Activated CD4-positive, alpha-beta T cell treated with anti-CD3 and anti-CD28 coated beads for 36 hours (primary cell): Measurements from ENCODE around the gene PIGO. TPM values are rescaled to one million over a fixed set of nuclear protein-coding genes. Genes with fewer than 3 reads are reported as not detected.
A peak's percentile ranks its signal among the peaks of the same experiment; 100 is the strongest.

Experiments used
- ATAC-seq: fragments of 200-7000 bp; cut with Tn5 transposase; one replicate; pipeline ENCODE4 v1.10.0; 2021; ENCODE audit warnings: mild to moderate bottlenecking, moderate library complexity
- CTCF ChIA-PET: fragments of 350-600 bp; sonication (Branson Sonifier 250); formaldehyde crosslinking; loops from one replicate; lab custom pipeline; 2021; ENCODE audit warnings: antibody characterized with exemption; lab: Charles Lee
- POLR2A ChIA-PET: fragments of 350-600 bp; sonication (Branson Sonifier 250); formaldehyde crosslinking; loops from one replicate; lab custom pipeline; 2021; ENCODE audit warnings: antibody characterized with exemption, inconsistent platforms; lab: Charles Lee
- DNase-seq: peaks from one replicate; pipeline ENCODE4 v3.0.0-alpha.2; 2020
- H3K27ac Mint-ChIP-seq: one replicate; pipeline ENCODE4 v1.8.0; 2021; ENCODE audit warnings: mixed read lengths
- H3K27me3 Mint-ChIP-seq: one replicate; pipeline ENCODE4 v1.8.0; 2021; ENCODE audit warnings: mixed read lengths
- H3K36me3 Mint-ChIP-seq: one replicate; pipeline ENCODE4 v1.8.0; 2021; ENCODE audit warnings: low read depth, mixed read lengths
- H3K4me1 Mint-ChIP-seq: one replicate; pipeline ENCODE4 v1.8.0; 2021; ENCODE audit warnings: mixed read lengths
- H3K4me3 Mint-ChIP-seq: one replicate; pipeline ENCODE4 v1.8.0; 2021; ENCODE audit warnings: mild to moderate bottlenecking, moderate library complexity, mixed read lengths
- H3K9me3 Mint-ChIP-seq: one replicate; pipeline ENCODE4 v1.8.0; 2021; ENCODE audit warnings: low read depth, mixed read lengths
- intact Hi-C, 2 experiments: fragments of 100-400 bp; cut with DNase I in 1 of 2; cut with micrococcal nuclease in 1 of 2; formaldehyde crosslinking; loops; one replicate each; pipeline versions ENCODE4 v1.14.2 to v1.15.1; 2022 to 2024; cut with DNase I, micrococcal nuclease
- total RNA-seq, 2 experiments: library from RNA; stranded (reverse); gene quantifications; one replicate each; pipeline ENCODE4 v1.2.3, GENCODE V29; 2021

Gene PIGO
- total RNA-seq, 2 experiments from 2014 or later, result 21.0 to 27.2 TPM

GRCh38 chr9:35072461-35073278 lies 23.7 kb downstream of the PIGO start, which contains the start of gene VCP:
Gene VCP (minus strand): TSS chr9:35072625. CDS start chr9:35072353, 272 bp downstream.
- DNase-seq (peak; percentile 99), ATAC-seq (peak; percentile 93)
- intact Hi-C loops, result loop anchor here (1.0 to 10.0 kb wide), 13 partner anchors 8 to 1778 kb away; partner anchors contain the start of genes DNAJB5 (in 2 of the 2), PIGO (in 2 of the 2), ATOSB (in 1 of the 2) and CCDC107 (in 1 of the 2)
- H3K9me3 Mint-ChIP-seq, result no peaks in the 10 kb centered on the region
- ChIA-PET POLR2A (interaction anchor here (0.5 to 2.3 kb wide), 8 partner anchors 8 to 742 kb away, joined by 3 to 15 read pairs (median 3); partner anchors contain the start of genes FANCG, HINT2 and STOML2), CTCF (interaction anchor here (0.7 to 2.5 kb wide), 9 partner anchors 21 to 481 kb away, joined by 3 to 15 read pairs (median 4); partner anchors contain the start of gene PIGO)
- H3K27me3 Mint-ChIP-seq, result no peaks in the 10 kb centered on the region
- H3K36me3 Mint-ChIP-seq, result peaks cover 76% of the 10 kb centered on the region
- H3K27ac Mint-ChIP-seq, result peak within 1 kb of the TSS; percentile 95
- peaks cover 53% of the 10 kb centered on the region for H3K4me1 Mint-ChIP-seq
- peak within 1 kb of the TSS; percentile 91 for H3K4me3 Mint-ChIP-seq

GRCh38 chr9:35071814-35072460 lies 24.5 kb downstream of the PIGO start:
- Mint-ChIP-seq H3K9me3 (no peaks in the 10 kb centered on the region), H3K36me3 (peaks cover 75% of the 10 kb centered on the region), H3K4me1 (peaks cover 56% of the 10 kb centered on the region), H3K27me3 (no peaks in the 10 kb centered on the region), H3K4me3 (peak overlapping the region; percentile 91), H3K27ac (peak overlapping the region; percentile 95)
- POLR2A ChIA-PET, result interaction anchor here (0.6 to 2.3 kb wide), 8 partner anchors 9 to 743 kb away, joined by 3 to 15 read pairs (median 4); partner anchors contain the start of genes FANCG, HINT2 and STOML2
- CTCF ChIA-PET, result interaction anchor here (0.7 to 2.5 kb wide), 13 partner anchors 9 to 482 kb away, joined by 3 to 15 read pairs (median 4); partner anchors contain the start of gene PIGO
- intact Hi-C loops, result loop anchor here (1.0 to 10.0 kb wide), 14 partner anchors 8 to 1777 kb away; partner anchors contain the start of genes DNAJB5 (in 2 of the 2), PIGO (in 2 of the 2), ATOSB (in 1 of the 2) and CCDC107 (in 1 of the 2)
- ATAC-seq, result peak; percentile 47
- DNase-seq, result peak; percentile 83

- CTCF ChIA-PET, result interaction anchor here (0.5 to 2.5 kb wide), 13 partner anchors 9 to 1335 kb away, joined by 3 to 15 read pairs (median 4); partner anchors contain the start of genes FANCG and PIGO
- ATAC-seq (no peak), DNase-seq (no peak)
- Mint-ChIP-seq H3K4me3 (peak overlapping the region; percentile 91), H3K4me1 (peaks cover 59% of the 10 kb centered on the region), H3K9me3 (no peaks in the 10 kb centered on the region), H3K36me3 (peaks cover 76% of the 10 kb centered on the region), H3K27me3 (no peaks in the 10 kb centered on the region), H3K27ac (peak overlapping the region; percentile 95)
- intact Hi-C loops, result loop anchor here in 1 of 2 experiments (2.0 to 10.0 kb wide), 4 partner anchors 434 to 1776 kb away; partner anchors contain the start of genes CCDC107, NFX1, RMRP and SIGMAR1
- POLR2A ChIA-PET, result interaction anchor here (0.6 to 2.3 kb wide), 7 partner anchors 10 to 43 kb away, joined by 3 to 15 read pairs (median 5); partner anchors contain the start of genes FANCG and STOML2
Observed at GRCh38 chr9:35070823-35071813, 25.3 kb downstream of the PIGO start.

- no peak for DNase-seq
- Mint-ChIP-seq H3K4me3 (peak overlapping the region; percentile 57), H3K27me3 (no peaks in the 10 kb centered on the region), H3K4me1 (peaks cover 56% of the 10 kb centered on the region), H3K9me3 (no peaks in the 10 kb centered on the region), H3K27ac (peak overlapping the region; percentile 42), H3K36me3 (peaks cover 69% of the 10 kb centered on the region)
- intact Hi-C loops, result no loop called here
- ChIA-PET POLR2A (interaction anchor here (0.6 to 0.7 kb wide), 2 partner anchors 36 to 43 kb away, joined by 4 to 6 read pairs; no protein-coding TSS in a partner anchor), CTCF (interaction anchor here (0.6 to 2.5 kb wide), 6 partner anchors 8 to 201 kb away, joined by 3 to 6 read pairs (median 4); partner anchors contain the start of gene FANCG)
- ATAC-seq, result no peak
Observed at GRCh38 chr9:35069020-35069419, 27.4 kb downstream of the PIGO start.

GRCh38 chr9:35067056-35067455 lies 29.3 kb downstream of the PIGO start:
- no peak overlapping the region for H3K4me3 Mint-ChIP-seq
- DNase-seq, result no peak
- H3K9me3 Mint-ChIP-seq, result no peaks in the 10 kb centered on the region
- H3K27me3 Mint-ChIP-seq, result no peaks in the 10 kb centered on the region
- H3K27ac Mint-ChIP-seq, result peak overlapping the region; percentile 66
- no peak for ATAC-seq
- CTCF ChIA-PET, result interaction anchor here (1.1 to 1.6 kb wide), 4 partner anchors 12 to 167 kb away, joined by 3 to 7 read pairs (median 4); partner anchors contain the start of gene FANCG
- intact Hi-C loops, result no loop called here
- H3K4me1 Mint-ChIP-seq, result peaks cover 41% of the 10 kb centered on the region
- peaks cover 72% of the 10 kb centered on the region for H3K36me3 Mint-ChIP-seq
- POLR2A ChIA-PET, result interaction anchor here (0.6 kb wide), 1 partner anchor 17 kb away, joined by 6 read pairs; no protein-coding TSS in a partner anchor

- Mint-ChIP-seq H3K27ac (no peak overlapping the region), H3K36me3 (peaks cover 81% of the 10 kb centered on the region), H3K9me3 (no peaks in the 10 kb centered on the region), H3K4me1 (no peaks in the 10 kb centered on the region), H3K4me3 (no peak overlapping the region), H3K27me3 (no peaks in the 10 kb centered on the region)
- DNase-seq, result no peak
- ChIA-PET CTCF (interaction anchor here (0.5 to 1.5 kb wide), 4 partner anchors 8 to 1395 kb away, joined by 3 to 6 read pairs (median 3); no protein-coding TSS in a partner anchor), POLR2A (interaction anchor here (0.7 kb wide), 1 partner anchor 302 kb away, joined by 6 read pairs; no protein-coding TSS in a partner anchor)
- no peak for ATAC-seq
- intact Hi-C loops, result no loop called here
Observed at GRCh38 chr9:35060548-35061207, 35.7 kb downstream of the PIGO start.

GRCh38 chr9:35059438-35059837 lies 37.0 kb downstream of the PIGO start:
- Mint-ChIP-seq H3K36me3 (peaks cover 83% of the 10 kb centered on the region), H3K27me3 (no peaks in the 10 kb centered on the region), H3K4me3 (no peak overlapping the region), H3K9me3 (no peaks in the 10 kb centered on the region), H3K4me1 (no peaks in the 10 kb centered on the region), H3K27ac (no peak overlapping the region)
- ChIA-PET POLR2A (interaction anchor here (0.6 to 0.7 kb wide), 2 partner anchors 13 to 135 kb away, joined by 6 to 8 read pairs; no protein-coding TSS in a partner anchor), CTCF (interaction anchor here (0.6 to 1.5 kb wide), 3 partner anchors 8 to 159 kb away, joined by 4 to 6 read pairs (median 4); no protein-coding TSS in a partner anchor)
- intact Hi-C loops, result no loop called here
- no peak for DNase-seq
- ATAC-seq, result no peak

- H3K36me3 Mint-ChIP-seq, result peaks cover 80% of the 10 kb centered on the region
- no peak for ATAC-seq
- intact Hi-C loops, result no loop called here
- ChIA-PET CTCF (interaction anchor here (0.8 kb wide), 1 partner anchor 158 kb away, joined by 3 read pairs; no protein-coding TSS in a partner anchor), POLR2A (interaction anchor here (1.2 to 1.5 kb wide), 2 partner anchors 14 to 15 kb away, joined by 3 to 11 read pairs; partner anchors contain the start of gene VCP)
- no peak overlapping the region for H3K27ac Mint-ChIP-seq
- no peaks in the 10 kb centered on the region for H3K9me3 Mint-ChIP-seq
- H3K27me3 Mint-ChIP-seq, result no peaks in the 10 kb centered on the region
- no peak overlapping the region for H3K4me3 Mint-ChIP-seq
- H3K4me1 Mint-ChIP-seq, result no peaks in the 10 kb centered on the region
- no peak for DNase-seq
Observed at GRCh38 chr9:35057271-35057620, 39.1 kb downstream of the PIGO start.

GRCh38 chr9:35056571-35057270 lies 39.7 kb downstream of the PIGO start:
- H3K9me3 Mint-ChIP-seq, result no peaks in the 10 kb centered on the region
- H3K4me1 Mint-ChIP-seq, result no peaks in the 10 kb centered on the region
- no peak overlapping the region for H3K27ac Mint-ChIP-seq
- no peak for DNase-seq
- ATAC-seq, result no peak
- H3K36me3 Mint-ChIP-seq, result peaks cover 75% of the 10 kb centered on the region
- CTCF ChIA-PET, result interaction anchor here (0.8 kb wide), 1 partner anchor 157 kb away, joined by 3 read pairs; no protein-coding TSS in a partner anchor
- H3K27me3 Mint-ChIP-seq, result no peaks in the 10 kb centered on the region
- POLR2A ChIA-PET, result interaction anchor here (1.2 to 1.5 kb wide), 2 partner anchors 14 to 15 kb away, joined by 3 to 11 read pairs; partner anchors contain the start of gene VCP
- H3K4me3 Mint-ChIP-seq, result no peak overlapping the region
- intact Hi-C loops, result no loop called here
